GM21447 (cell line): ENCODE measurements around the gene NMT2.

ENCODE experiments used
- ATAC-seq: cut with Tn5 transposase; IDR thresholded peaks from one replicate; pipeline ENCODE4 v1.9.1; 2021; ENCODE audit not compliant: unreplicated experiment

Gene NMT2

GRCh38 chr10:15144788-15145187 is 23.7 kb downstream of the NMT2 start:
- ATAC-seq: no peak

GRCh38 chr10:15141136-15142054 is 27.1 kb downstream of the NMT2 start:
- peak; percentile 95 for ATAC-seq

- no peak for ATAC-seq
Measured at GRCh38 chr10:15140698-15141097, 27.8 kb downstream of the NMT2 start.

- ATAC-seq: no peak
Measured at GRCh38 chr10:15137636-15138035, 30.9 kb downstream of the NMT2 start.

- ATAC-seq: no peak
Measured at GRCh38 chr10:15137036-15137359, 31.5 kb downstream of the NMT2 start.

- ATAC-seq: no peak
Measured at GRCh38 chr10:15136129-15137035, 32.1 kb downstream of the NMT2 start.

- ATAC-seq: no peak
Measured at GRCh38 chr10:15131330-15131729, 37.2 kb downstream of the NMT2 start.

- ATAC-seq: no peak
Measured at GRCh38 chr10:15124908-15125307, 43.6 kb downstream of the NMT2 start.

GRCh38 chr10:15124190-15124589 is 44.3 kb downstream of the NMT2 start:
- ATAC-seq: no peak

GRCh38 chr10:15123749-15124184 is 44.7 kb downstream of the NMT2 start:
- no peak for ATAC-seq

GRCh38 chr10:15122477-15123030 is 45.9 kb downstream of the NMT2 start:
- ATAC-seq: peak; percentile 87

GRCh38 chr10:15121707-15122106 is 46.8 kb downstream of the NMT2 start:
- no peak for ATAC-seq

GRCh38 chr10:15120523-15120922 is 48.0 kb downstream of the NMT2 start:
- ATAC-seq: no peak

GRCh38 chr10:15118615-15119014 is 49.9 kb downstream of the NMT2 start:
- no peak for ATAC-seq

- no peak for ATAC-seq
Measured at GRCh38 chr10:15116225-15116624, 52.3 kb downstream of the NMT2 start.

GRCh38 chr10:15113766-15114165 is 54.7 kb downstream of the NMT2 start:
- no peak for ATAC-seq

GRCh38 chr10:15112657-15113056 is 55.8 kb downstream of the NMT2 start:
- no peak for ATAC-seq

- peak; percentile 85 for ATAC-seq
Measured at GRCh38 chr10:15106352-15107013, 62.0 kb downstream of the NMT2 start.

GRCh38 chr10:15103513-15103912 is 65.0 kb downstream of the NMT2 start:
- no peak for ATAC-seq

GRCh38 chr10:15099886-15100285 is 68.6 kb downstream of the NMT2 start:
- no peak for ATAC-seq
